Activated CD8-positive, alpha-beta T cell treated with anti-CD3 and anti-CD28 coated beads, Interleukin-2, amount 10 ng/mL, durations not matched to agents 7 days and 5 days (primary cell): ENCODE results near the gene EDNRB. TPM values are rescaled to one million over a fixed set of nuclear protein-coding genes. Genes with fewer than 3 reads are reported as not detected.

Source experiments
- ATAC-seq: fragments of 150-1000 bp; cut with Tn5 transposase; one replicate; pipeline ENCODE4 v1.10.0; 2021; ENCODE audit warnings: moderate library complexity
- CTCF ChIA-PET: fragments of 350-600 bp; sonication (Branson Sonifier 250); formaldehyde crosslinking; loops from one replicate; lab custom pipeline; 2021; ENCODE audit warnings: antibody characterized with exemption; lab: Charles Lee
- POLR2A ChIA-PET: fragments of 350-600 bp; sonication (Branson Sonifier 250); formaldehyde crosslinking; loops from one replicate; lab custom pipeline; 2021; ENCODE audit warnings: antibody characterized with exemption; lab: Charles Lee
- DNase-seq: peaks from one replicate; pipeline ENCODE4 v3.0.0-alpha.2; 2020
- H3K27ac Mint-ChIP-seq: one replicate; pipeline ENCODE4 v1.8.0; 2021; ENCODE audit warnings: mild to moderate bottlenecking, mixed read lengths
- H3K27me3 Mint-ChIP-seq: one replicate; pipeline ENCODE4 v1.8.0; 2021; ENCODE audit warnings: low read depth, mixed read lengths
- H3K36me3 Mint-ChIP-seq: one replicate; pipeline ENCODE4 v1.8.0; 2021; ENCODE audit warnings: low read depth, mixed read lengths
- H3K4me1 Mint-ChIP-seq: one replicate; pipeline ENCODE4 v1.8.0; 2021; ENCODE audit warnings: low read depth, mixed read lengths
- H3K4me3 Mint-ChIP-seq: one replicate; pipeline ENCODE4 v1.8.0; 2021; ENCODE audit warnings: mild to moderate bottlenecking, mixed read lengths
- H3K9me3 Mint-ChIP-seq: one replicate; pipeline ENCODE4 v1.8.0; 2022; ENCODE audit warnings: mixed read lengths; ENCODE audit not compliant: insufficient read depth
- total RNA-seq, 2 experiments: library from RNA; stranded (reverse); gene quantifications; one replicate each; pipeline ENCODE4 v1.2.3, GENCODE V29; 2021

The EDNRB gene
- total RNA-seq, 2 experiments from 2014 or later, result not detected

GRCh38 chr13:77894743-77895142 lies 23.9 kb downstream of the EDNRB start:
- POLR2A ChIA-PET, result no interaction called here
- CTCF ChIA-PET, result no interaction called here
- Mint-ChIP-seq H3K27ac (no peak overlapping the region), H3K4me1 (no peaks in the 10 kb centered on the region), H3K36me3 (no peaks in the 10 kb centered on the region), H3K27me3 (no peaks in the 10 kb centered on the region), H3K9me3 (no peaks in the 10 kb centered on the region), H3K4me3 (no peak overlapping the region)
- ATAC-seq (no peak), DNase-seq (no peak)

GRCh38 chr13:77893066-77893465 lies 25.6 kb downstream of the EDNRB start:
- H3K36me3 Mint-ChIP-seq, result no peaks in the 10 kb centered on the region
- ChIA-PET CTCF (no interaction called here), POLR2A (no interaction called here)
- no peak overlapping the region for H3K4me3 Mint-ChIP-seq
- no peaks in the 10 kb centered on the region for H3K9me3 Mint-ChIP-seq
- H3K4me1 Mint-ChIP-seq, result no peaks in the 10 kb centered on the region
- H3K27me3 Mint-ChIP-seq, result peaks cover 3% of the 10 kb centered on the region
- DNase-seq, result no peak
- H3K27ac Mint-ChIP-seq, result no peak overlapping the region
- no peak for ATAC-seq

- no peak overlapping the region for H3K27ac Mint-ChIP-seq
- H3K36me3 Mint-ChIP-seq, result no peaks in the 10 kb centered on the region
- H3K9me3 Mint-ChIP-seq, result no peaks in the 10 kb centered on the region
- ChIA-PET POLR2A (no interaction called here), CTCF (no interaction called here)
- no peak overlapping the region for H3K4me3 Mint-ChIP-seq
- no peak for ATAC-seq
- peaks cover 5% of the 10 kb centered on the region for H3K27me3 Mint-ChIP-seq
- H3K4me1 Mint-ChIP-seq, result no peaks in the 10 kb centered on the region
- no peak for DNase-seq
Observed at GRCh38 chr13:77892491-77892890, 26.1 kb downstream of the EDNRB start.

- H3K27ac Mint-ChIP-seq, result no peak overlapping the region
- ATAC-seq (no peak), DNase-seq (no peak)
- no peaks in the 10 kb centered on the region for H3K4me1 Mint-ChIP-seq
- CTCF ChIA-PET, result no interaction called here
- peaks cover 5% of the 10 kb centered on the region for H3K27me3 Mint-ChIP-seq
- no peak overlapping the region for H3K4me3 Mint-ChIP-seq
- H3K36me3 Mint-ChIP-seq, result no peaks in the 10 kb centered on the region
- POLR2A ChIA-PET, result no interaction called here
- no peaks in the 10 kb centered on the region for H3K9me3 Mint-ChIP-seq
Observed at GRCh38 chr13:77891486-77891885, 27.1 kb downstream of the EDNRB start.

GRCh38 chr13:77891041-77891440 lies 27.6 kb downstream of the EDNRB start:
- no peaks in the 10 kb centered on the region for H3K4me1 Mint-ChIP-seq
- peaks cover 5% of the 10 kb centered on the region for H3K27me3 Mint-ChIP-seq
- no peaks in the 10 kb centered on the region for H3K36me3 Mint-ChIP-seq
- no peaks in the 10 kb centered on the region for H3K9me3 Mint-ChIP-seq
- POLR2A ChIA-PET, result no interaction called here
- H3K27ac Mint-ChIP-seq, result no peak overlapping the region
- CTCF ChIA-PET, result no interaction called here
- H3K4me3 Mint-ChIP-seq, result no peak overlapping the region
- DNase-seq (no peak), ATAC-seq (no peak)

GRCh38 chr13:77883328-77883727 lies 35.3 kb downstream of the EDNRB start:
- peaks cover 5% of the 10 kb centered on the region for H3K27me3 Mint-ChIP-seq
- no peak overlapping the region for H3K27ac Mint-ChIP-seq
- no peak overlapping the region for H3K4me3 Mint-ChIP-seq
- no peaks in the 10 kb centered on the region for H3K36me3 Mint-ChIP-seq
- POLR2A ChIA-PET, result no interaction called here
- DNase-seq (no peak), ATAC-seq (no peak)
- H3K9me3 Mint-ChIP-seq, result no peaks in the 10 kb centered on the region
- CTCF ChIA-PET, result no interaction called here
- no peaks in the 10 kb centered on the region for H3K4me1 Mint-ChIP-seq

GRCh38 chr13:77878190-77878589 lies 40.4 kb downstream of the EDNRB start:
- no peaks in the 10 kb centered on the region for H3K4me1 Mint-ChIP-seq
- no peaks in the 10 kb centered on the region for H3K36me3 Mint-ChIP-seq
- H3K4me3 Mint-ChIP-seq, result no peak overlapping the region
- peaks cover 6% of the 10 kb centered on the region for H3K27me3 Mint-ChIP-seq
- DNase-seq, result no peak
- H3K9me3 Mint-ChIP-seq, result no peaks in the 10 kb centered on the region
- H3K27ac Mint-ChIP-seq, result no peak overlapping the region
- CTCF ChIA-PET, result no interaction called here
- ATAC-seq, result no peak
- POLR2A ChIA-PET, result no interaction called here

- Mint-ChIP-seq H3K27ac (no peak overlapping the region), H3K4me1 (no peaks in the 10 kb centered on the region), H3K36me3 (no peaks in the 10 kb centered on the region), H3K9me3 (no peaks in the 10 kb centered on the region), H3K27me3 (peaks cover 8% of the 10 kb centered on the region), H3K4me3 (no peak overlapping the region)
- no peak for ATAC-seq
- ChIA-PET CTCF (no interaction called here), POLR2A (no interaction called here)
- no peak for DNase-seq
Observed at GRCh38 chr13:77876176-77876575, 42.5 kb downstream of the EDNRB start.

GRCh38 chr13:77874406-77874805 lies 44.2 kb downstream of the EDNRB start:
- H3K36me3 Mint-ChIP-seq, result no peaks in the 10 kb centered on the region
- no peak overlapping the region for H3K27ac Mint-ChIP-seq
- ATAC-seq, result no peak
- ChIA-PET POLR2A (no interaction called here), CTCF (no interaction called here)
- DNase-seq, result no peak
- no peaks in the 10 kb centered on the region for H3K9me3 Mint-ChIP-seq
- H3K4me1 Mint-ChIP-seq, result no peaks in the 10 kb centered on the region
- peaks cover 10% of the 10 kb centered on the region for H3K27me3 Mint-ChIP-seq
- no peak overlapping the region for H3K4me3 Mint-ChIP-seq

- ChIA-PET POLR2A (no interaction called here), CTCF (no interaction called here)
- H3K4me3 Mint-ChIP-seq, result no peak overlapping the region
- no peak for DNase-seq
- peaks cover 10% of the 10 kb centered on the region for H3K27me3 Mint-ChIP-seq
- no peak overlapping the region for H3K27ac Mint-ChIP-seq
- H3K4me1 Mint-ChIP-seq, result peaks cover 7% of the 10 kb centered on the region
- ATAC-seq, result no peak
- no peaks in the 10 kb centered on the region for H3K9me3 Mint-ChIP-seq
- H3K36me3 Mint-ChIP-seq, result peaks cover 2% of the 10 kb centered on the region
Observed at GRCh38 chr13:77872995-77873394, 45.6 kb downstream of the EDNRB start.

- ATAC-seq, result no peak
- Mint-ChIP-seq H3K4me3 (no peak overlapping the region), H3K27me3 (peaks cover 7% of the 10 kb centered on the region), H3K27ac (no peak overlapping the region), H3K4me1 (peaks cover 7% of the 10 kb centered on the region), H3K9me3 (no peaks in the 10 kb centered on the region), H3K36me3 (peaks cover 2% of the 10 kb centered on the region)
- no peak for DNase-seq
- POLR2A ChIA-PET, result no interaction called here
- CTCF ChIA-PET, result no interaction called here
Observed at GRCh38 chr13:77871596-77871995, 47.0 kb downstream of the EDNRB start.

GRCh38 chr13:77868717-77869116 lies 49.9 kb downstream of the EDNRB start:
- peak; percentile 22 for DNase-seq

GRCh38 chr13:77866971-77867370 lies 51.7 kb downstream of the EDNRB start:
- no peak overlapping the region for H3K27ac Mint-ChIP-seq
- H3K27me3 Mint-ChIP-seq, result peaks cover 8% of the 10 kb centered on the region
- POLR2A ChIA-PET, result no interaction called here
- no peak overlapping the region for H3K4me3 Mint-ChIP-seq
- CTCF ChIA-PET, result no interaction called here
- DNase-seq, result no peak
- no peaks in the 10 kb centered on the region for H3K9me3 Mint-ChIP-seq
- peaks cover 2% of the 10 kb centered on the region for H3K36me3 Mint-ChIP-seq
- H3K4me1 Mint-ChIP-seq, result peaks cover 7% of the 10 kb centered on the region
- ATAC-seq, result no peak

More at GRCh38 chr13:77868717-77869116, 49.9 kb downstream of the EDNRB start:
- POLR2A ChIA-PET, result interaction anchor here (0.7 kb wide), 1 partner anchor 89 kb away, joined by 3 read pairs; no protein-coding TSS in a partner anchor
- CTCF ChIA-PET, result no interaction called here
- H3K4me3 Mint-ChIP-seq, result no peak overlapping the region
- H3K9me3 Mint-ChIP-seq, result no peaks in the 10 kb centered on the region
- peaks cover 7% of the 10 kb centered on the region for H3K4me1 Mint-ChIP-seq
- H3K36me3 Mint-ChIP-seq, result peaks cover 2% of the 10 kb centered on the region
- peak; percentile 44 for ATAC-seq
- H3K27me3 Mint-ChIP-seq, result peaks cover 9% of the 10 kb centered on the region
- peak overlapping the region; percentile 40 for H3K27ac Mint-ChIP-seq
